Common myeloid progenitor, CD34-positive (primary cell): ENCODE data around the gene RAC3.
A peak's percentile ranks its signal among the peaks of the same experiment; 100 is the strongest.

ENCODE experiments used
- CTCF ChIA-PET: fragments of 350-600 bp; sonication (Branson Sonifier 250); formaldehyde crosslinking; loops from one replicate; lab custom pipeline; 2021; ENCODE audit warnings: antibody characterized with exemption; lab: Charles Lee
- POLR2A ChIA-PET: fragments of 350-600 bp; sonication (Branson Sonifier 250); formaldehyde crosslinking; loops from one replicate; lab custom pipeline; 2021; ENCODE audit warnings: antibody characterized with exemption; lab: Charles Lee
- DNase-seq, 3 donors: peaks; one replicate each; pipeline versions ENCODE4 v3.0.0 to v3.0.0-alpha.2; 2013
- H3K27ac ChIP-seq, 2 experiments: 1 replicate in 1 of 2; 2 replicates in 1 of 2; pipeline ENCODE4 v1.7.0; 2013; ENCODE audit warnings: inconsistent platforms in 2 of 2, low read length in 2 of 2, mild to moderate bottlenecking in 2 of 2, low read depth in 1 of 2, moderate library complexity in 1 of 2; ENCODE audit not compliant: severe bottlenecking in 2 of 2, insufficient read depth in 1 of 2, poor library complexity in 1 of 2
- H3K27me3 ChIP-seq, 5 experiments: replicated peaks in 2 of 5; 1 replicate in 3 of 5; 2 replicates in 2 of 5; pipeline versions ENCODE4 v1.6.1 to v1.7.0; 2013; ENCODE audit warnings: low read length in 4 of 5, mild to moderate bottlenecking in 2 of 5, moderate library complexity in 2 of 5, inconsistent platforms in 1 of 5; ENCODE audit not compliant: insufficient read depth in 5 of 5, control insufficient read depth in 4 of 5
- H3K36me3 ChIP-seq, 4 experiments: 1 replicate in 2 of 4; 2 replicates in 2 of 4; pipeline versions ENCODE4 v1.6.1 to v1.7.0; 2013; ENCODE audit warnings: low read length in 3 of 4, control low read depth in 1 of 4, mild to moderate bottlenecking in 1 of 4; ENCODE audit not compliant: control insufficient read depth in 4 of 4, insufficient read depth in 4 of 4
- H3K4me1 ChIP-seq, 4 experiments: 1 replicate in 3 of 4; 2 replicates in 1 of 4; pipeline versions ENCODE4 v1.6.1 to v1.7.1; 2013; ENCODE audit warnings: low read length in 3 of 4, mild to moderate bottlenecking in 3 of 4, control low read depth in 1 of 4, inconsistent platforms in 1 of 4, moderate library complexity in 1 of 4; ENCODE audit not compliant: control insufficient read depth in 4 of 4, insufficient read depth in 4 of 4; ENCODE audit errors: control extremely low read depth in 1 of 4
- H3K4me3 ChIP-seq, 7 experiments: 1 replicate in 4 of 7; 2 replicates in 3 of 7; pipeline versions ENCODE4 v1.5.1 to v1.7.0; 2013; ENCODE audit warnings: mild to moderate bottlenecking in 7 of 7, low read length in 6 of 7, moderate library complexity in 6 of 7, inconsistent platforms in 2 of 7, low read depth in 2 of 7, control low read depth in 1 of 7; ENCODE audit not compliant: insufficient read depth in 4 of 7, control insufficient read depth in 1 of 7; ENCODE audit errors: extremely low read depth in 1 of 7
- H3K9me3 ChIP-seq, 5 experiments: 1 replicate in 4 of 5; 2 replicates in 1 of 5; pipeline versions ENCODE4 v1.6.1 to v1.7.1; 2013; ENCODE audit warnings: low read length in 4 of 5, mild to moderate bottlenecking in 2 of 5, inconsistent platforms in 1 of 5, low read depth in 1 of 5, moderate library complexity in 1 of 5; ENCODE audit not compliant: control insufficient read depth in 4 of 5, insufficient read depth in 2 of 5; ENCODE audit errors: control extremely low read depth in 1 of 5
- WGBS: methylation state at CpG from one replicate; pipeline ENCODE4 v1.1.5; 2013; ENCODE audit not compliant: insufficient coverage; 5-methylcytosine and 5-hydroxymethylcytosine counted together

RAC3 gene

GRCh38 chr17:82021107-82021899, 10.2 kb upstream of the RAC3 start:
- H3K9me3 ChIP-seq, result no peaks in the 10 kb centered on the region
- no peaks in the 10 kb centered on the region for H3K27me3 ChIP-seq
- peak overlapping the region in 1 of 2 experiments; percentile 76 for H3K27ac ChIP-seq
- ChIA-PET CTCF (interaction anchor here (0.5 to 6.8 kb wide), 22 partner anchors 13 to 154 kb away, joined by 3 to 117 read pairs (median 4); partner anchors contain the start of genes ASPSCR1, MAFG and NOTUM), POLR2A (interaction anchor here (2.1 kb wide), 1 partner anchor 62 kb away, joined by 11 read pairs; no protein-coding TSS in a partner anchor)
- peaks cover 0 to 17% (median 7%) of the 10 kb centered on the region in 4 experiments for H3K36me3 ChIP-seq
- H3K4me3 ChIP-seq, result peak overlapping the region in 6 of 7 experiments; percentile 8 to 85 (median 80)
- WGBS, result 43% methylated on average over 19 of the region's 25 CpGs
- peak; percentile 63 to 77 (median 70) for DNase-seq
- peaks cover 0 to 33% (median 29%) of the 10 kb centered on the region in 4 experiments for H3K4me1 ChIP-seq

DNA sequence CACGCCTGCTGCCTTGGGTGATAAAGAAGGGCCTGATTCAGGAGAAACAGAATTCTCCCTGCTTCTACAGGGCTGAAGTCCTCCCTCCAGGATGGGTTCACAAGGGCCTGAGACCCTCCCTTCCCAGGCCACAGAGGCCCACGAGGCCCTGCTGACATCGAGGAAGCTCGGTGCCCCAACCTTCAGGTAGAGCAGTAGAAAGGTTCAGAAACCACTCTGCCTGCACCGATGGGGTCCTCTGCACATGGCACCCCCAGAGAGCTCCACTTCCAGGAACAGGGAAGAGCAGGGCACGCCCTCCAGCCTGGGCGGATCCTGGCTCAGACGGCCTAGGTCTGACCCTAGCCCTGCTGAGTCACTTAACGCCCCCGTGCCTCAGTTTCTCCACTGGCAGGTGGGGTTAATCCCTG, 9.6 kb upstream of the RAC3 start:
- H3K9me3 ChIP-seq, result no peaks in the 10 kb centered on the region
- no peaks in the 10 kb centered on the region for H3K27me3 ChIP-seq
- H3K4me1 ChIP-seq, result peaks cover 0 to 37% (median 29%) of the 10 kb centered on the region in 4 experiments
- ChIA-PET CTCF (interaction anchor here (0.7 to 6.8 kb wide), 17 partner anchors 13 to 154 kb away, joined by 3 to 117 read pairs (median 6); partner anchors contain the start of genes ASPSCR1, MAFG and NOTUM), POLR2A (interaction anchor here (0.6 to 2.1 kb wide), 2 partner anchors 62 to 353 kb away, joined by 4 to 11 read pairs; no protein-coding TSS in a partner anchor)
- DNase-seq, result no peak
- peak overlapping the region; percentile 64 to 85 (median 77) for H3K4me3 ChIP-seq
- H3K36me3 ChIP-seq, result peaks cover 0 to 19% (median 7%) of the 10 kb centered on the region in 4 experiments
- H3K27ac ChIP-seq, result peak overlapping the region in 1 of 2 experiments; percentile 76
- WGBS, result 7% methylated on average over 9 of the region's 10 CpGs

DNA sequence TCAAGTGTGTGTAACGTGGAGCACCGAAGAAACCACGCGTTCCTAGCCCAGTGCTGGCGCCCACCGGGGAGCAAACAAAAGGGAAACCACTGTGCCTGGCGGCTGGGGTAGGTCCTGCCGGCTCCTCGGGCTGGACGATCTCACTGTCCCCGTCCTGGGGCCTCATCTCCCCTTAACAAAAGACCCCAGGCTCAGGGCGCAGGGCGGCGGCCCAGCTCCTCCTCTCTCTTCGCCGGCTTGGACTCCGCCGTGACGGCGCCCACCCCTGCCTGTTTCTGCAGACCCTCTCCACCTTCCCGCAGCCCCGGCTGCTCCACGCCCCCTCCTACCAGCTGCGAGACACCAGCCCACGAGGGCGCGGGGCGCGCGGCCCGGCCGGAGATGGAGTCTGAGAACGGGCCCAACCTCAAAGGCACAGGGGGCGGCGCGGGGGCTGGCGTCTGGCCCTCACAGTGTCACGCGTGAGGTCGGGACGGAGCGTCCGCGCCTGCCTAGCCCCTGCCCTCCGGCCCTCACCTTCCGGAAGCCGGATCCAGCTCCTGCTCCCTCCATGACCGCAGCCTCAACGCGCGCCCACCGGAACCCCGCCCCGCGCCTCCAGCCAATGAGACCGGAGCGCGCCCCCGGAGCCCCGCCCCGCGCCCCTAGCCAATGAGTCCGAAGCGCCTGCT, 9.0 kb upstream of the RAC3 start, which contains the start of gene CENPX:
CENPX (minus strand) TSS at position 569 of the 671 bp plus-strand sequence; CDS start at position 552, 17 bp downstream.
- DNase-seq, result peak in 1 of 3 donors; percentile 37
- under 1% methylated on average over 56 of the region's 64 CpGs for WGBS
- POLR2A ChIA-PET, result interaction anchor here (0.5 to 2.1 kb wide), 3 partner anchors 46 to 354 kb away, joined by 4 to 11 read pairs (median 4); no protein-coding TSS in a partner anchor

GRCh38 chr17:82022981-82023446, 8.5 kb upstream of the RAC3 start, which contains the start of gene LRRC45:
TSS of gene LRRC45 (plus strand) at chr17:82023305. CDS start at chr17:82023644, 339 bp downstream.
- WGBS, result 0% methylated on average over 42 of the region's 42 CpGs
- peak; percentile 99 to 100 (median 100) for DNase-seq
- ChIA-PET POLR2A (interaction anchor here (0.5 kb wide), 2 partner anchors 46 to 93 kb away, joined by 3 to 4 read pairs; no protein-coding TSS in a partner anchor), CTCF (interaction anchor here (1.3 to 6.8 kb wide), 6 partner anchors 14 to 95 kb away, joined by 3 to 117 read pairs (median 12); partner anchors contain the start of gene NOTUM)
- Histone ChIP-seq H3K36me3 (peaks cover 0 to 14% (median 6%) of the 10 kb centered on the region in 4 experiments), H3K9me3 (no peaks in the 10 kb centered on the region), H3K27ac (peak within 1 kb of the TSS in 1 of 2 experiments; percentile 76), H3K4me3 (peak within 1 kb of the TSS; percentile 64 to 85 (median 80)), H3K4me1 (peaks cover 0 to 40% (median 29%) of the 10 kb centered on the region in 4 experiments), H3K27me3 (no peaks in the 10 kb centered on the region)

More for the DNA sequence above, 9.0 kb upstream of the RAC3 start, which contains the start of gene CENPX:
- H3K4me3 ChIP-seq, result peak within 1 kb of the TSS; percentile 64 to 85 (median 80)
- peak within 1 kb of the TSS in 1 of 2 experiments; percentile 76 for H3K27ac ChIP-seq
- no peaks in the 10 kb centered on the region for H3K9me3 ChIP-seq
- peaks cover 0 to 19% (median 7%) of the 10 kb centered on the region in 4 experiments for H3K36me3 ChIP-seq
- peaks cover 0 to 40% (median 29%) of the 10 kb centered on the region in 4 experiments for H3K4me1 ChIP-seq
- CTCF ChIA-PET, result interaction anchor here (1.3 to 6.8 kb wide), 9 partner anchors 14 to 94 kb away, joined by 3 to 117 read pairs (median 5); partner anchors contain the start of gene NOTUM
- no peaks in the 10 kb centered on the region for H3K27me3 ChIP-seq

GRCh38 chr17:82023447-82024241, 7.8 kb upstream of the RAC3 start:
- H3K4me1 ChIP-seq, result peaks cover 0 to 40% (median 29%) of the 10 kb centered on the region in 4 experiments
- CTCF ChIA-PET, result interaction anchor here (0.8 to 6.8 kb wide), 5 partner anchors 20 to 95 kb away, joined by 3 to 117 read pairs (median 3); partner anchors contain the start of gene NOTUM
- POLR2A ChIA-PET, result interaction anchor here (0.5 kb wide), 1 partner anchor 93 kb away, joined by 3 read pairs; no protein-coding TSS in a partner anchor
- H3K36me3 ChIP-seq, result peaks cover 0 to 11% (median 5%) of the 10 kb centered on the region in 4 experiments
- H3K9me3 ChIP-seq, result no peaks in the 10 kb centered on the region
- no peaks in the 10 kb centered on the region for H3K27me3 ChIP-seq
- DNase-seq, result peak in 2 of 3 donors; percentile 34 to 37
- H3K4me3 ChIP-seq, result peak overlapping the region; percentile 61 to 80 (median 76)
- H3K27ac ChIP-seq, result peak overlapping the region in 1 of 2 experiments; percentile 14
- 6% methylated on average over 55 of the region's 55 CpGs for WGBS
